ENCODE data around the gene ABCD4.

GRCh38 chr14:74271365-74271764, 31.4 kb downstream of the ABCD4 start:
- TF ChIP-seq CTCF (IDR thresholded peaks at IDR 0.05; ENCODE audit: low read length) (no peak), EZH2 (IDR thresholded peaks at IDR 0.05; ENCODE audit: borderline replicate concordance, low read length) (no peak)

All from OCI-LY1 (cell line).